Measurements from ENCODE around the gene TTC39C.

Gene TTC39C

GRCh38 chr18:24014062-24014985 lies at the start of gene TTC39C:
Gene TTC39C (plus strand): TSS chr18:24014754. CDS start chr18:24014872, 118 bp downstream.
- peak in 2 of 3 donors; percentile 63 to 74 for DNase-seq (ENCODE audit: low read depth in 3 of 3, low spot score in 1 of 3)

- no peak for DNase-seq (ENCODE audit: low read depth in 3 of 3, low spot score in 1 of 3)
Observed at GRCh38 chr18:23966909-23967308, 47.6 kb upstream of the TTC39C start.

GRCh38 chr18:23967321-23968089 lies 47.0 kb upstream of the TTC39C start:
- DNase-seq (ENCODE audit: low read depth in 3 of 3, low spot score in 1 of 3), result no peak

GRCh38 chr18:23968638-23969604 lies 45.6 kb upstream of the TTC39C start:
- no peak for DNase-seq (ENCODE audit: low read depth in 3 of 3, low spot score in 1 of 3)

- no peak for DNase-seq (ENCODE audit: low read depth in 3 of 3, low spot score in 1 of 3)
Observed at GRCh38 chr18:23969664-23970063, 44.9 kb upstream of the TTC39C start.

- peak in 2 of 3 donors; percentile 53 to 57 for DNase-seq (ENCODE audit: low read depth in 3 of 3, low spot score in 1 of 3)
Observed at GRCh38 chr18:23970161-23971096, 44.1 kb upstream of the TTC39C start.

GRCh38 chr18:23971097-23971440 lies 43.5 kb upstream of the TTC39C start:
- DNase-seq (ENCODE audit: low read depth in 3 of 3, low spot score in 1 of 3), result no peak

- no peak for DNase-seq (ENCODE audit: low read depth in 3 of 3, low spot score in 1 of 3)
Observed at GRCh38 chr18:23971666-23972230, 42.8 kb upstream of the TTC39C start.

- no peak for DNase-seq (ENCODE audit: low read depth in 3 of 3, low spot score in 1 of 3)
Observed at GRCh38 chr18:23972453-23972852, 42.1 kb upstream of the TTC39C start.

- DNase-seq (ENCODE audit: low read depth in 3 of 3, low spot score in 1 of 3), result no peak
Observed at GRCh38 chr18:23977103-23977502, 37.5 kb upstream of the TTC39C start.

- no peak for DNase-seq (ENCODE audit: low read depth in 3 of 3, low spot score in 1 of 3)
Observed at GRCh38 chr18:23977719-23978483, 36.7 kb upstream of the TTC39C start.

- no peak for DNase-seq (ENCODE audit: low read depth in 3 of 3, low spot score in 1 of 3)
Observed at GRCh38 chr18:23981369-23981980, 33.1 kb upstream of the TTC39C start.

- DNase-seq (ENCODE audit: low read depth in 3 of 3, low spot score in 1 of 3), result no peak
Observed at GRCh38 chr18:23982155-23983079, 32.1 kb upstream of the TTC39C start.

GRCh38 chr18:23983112-23983511 lies 31.4 kb upstream of the TTC39C start:
- no peak for DNase-seq (ENCODE audit: low read depth in 3 of 3, low spot score in 1 of 3)

- no peak for DNase-seq (ENCODE audit: low read depth in 3 of 3, low spot score in 1 of 3)
Observed at GRCh38 chr18:23986600-23987359, 27.8 kb upstream of the TTC39C start.

Measured in stimulated activated CD4-positive, alpha-beta T cell treated with anti-CD3 and anti-CD28 coated beads, TNF-alpha, amount 100 ng/mL, for 1 hour (primary cell).